ENCODE data around the gene CGNL1.

The CGNL1 gene

DNA sequence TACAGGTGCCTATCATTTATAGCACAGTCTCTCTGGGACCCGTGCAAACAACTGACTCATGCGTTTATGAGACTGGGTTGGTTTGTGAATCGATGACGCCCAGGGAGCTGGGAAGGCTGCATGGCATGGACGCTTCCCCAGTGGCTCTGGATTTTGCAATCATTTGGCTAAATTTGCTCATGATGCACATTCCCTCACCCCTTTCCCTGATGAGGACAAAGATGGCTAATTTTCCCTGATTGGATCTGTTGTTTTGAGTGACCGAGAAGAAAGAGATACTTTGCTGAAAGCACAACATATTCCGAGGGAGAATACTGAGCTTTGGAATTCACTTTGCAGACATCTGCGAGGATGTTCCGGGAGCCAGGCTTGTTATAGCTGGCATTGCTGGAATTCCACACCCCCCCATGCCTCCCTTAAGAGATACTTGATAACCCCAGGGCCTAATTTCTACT lies 51.1 kb downstream of the CGNL1 start:
- no peak overlapping the region for H3K4me2 ChIP-seq (ENCODE audit: low read length)
- no peaks in the 10 kb centered on the region for H3K9me3 ChIP-seq (ENCODE audit: low read length)
- no peaks in the 10 kb centered on the region for H4K20me1 ChIP-seq (ENCODE audit: insufficient read depth, low read length)
- H3K27ac ChIP-seq (ENCODE audit: low read depth, low read length, poor library complexity, severe bottlenecking), result no peak overlapping the region
- no peaks in the 10 kb centered on the region for H3K79me2 ChIP-seq (ENCODE audit: insufficient read depth, low read length)
- no peaks in the 10 kb centered on the region for H3K36me3 ChIP-seq (ENCODE audit: insufficient read depth, low read length)
- H3K27me3 ChIP-seq (ENCODE audit: insufficient read depth, low read length), result no peaks in the 10 kb centered on the region; the same call in 1 of the 2 replicates
- H3K4me3 ChIP-seq (ENCODE audit: low read depth, low read length, poor library complexity, severe bottlenecking), result no peak overlapping the region
- H2AFZ ChIP-seq (ENCODE audit: low read length), result no peak overlapping the region
- H3F3A ChIP-seq (ENCODE audit: insufficient read depth, low read length), result no peaks in the 10 kb centered on the region
- TF ChIP-seq EZH2 (IDR thresholded peaks at IDR 0.05; ENCODE audit: borderline replicate concordance, low read length), result no peak
- TF ChIP-seq, protein P1, sequence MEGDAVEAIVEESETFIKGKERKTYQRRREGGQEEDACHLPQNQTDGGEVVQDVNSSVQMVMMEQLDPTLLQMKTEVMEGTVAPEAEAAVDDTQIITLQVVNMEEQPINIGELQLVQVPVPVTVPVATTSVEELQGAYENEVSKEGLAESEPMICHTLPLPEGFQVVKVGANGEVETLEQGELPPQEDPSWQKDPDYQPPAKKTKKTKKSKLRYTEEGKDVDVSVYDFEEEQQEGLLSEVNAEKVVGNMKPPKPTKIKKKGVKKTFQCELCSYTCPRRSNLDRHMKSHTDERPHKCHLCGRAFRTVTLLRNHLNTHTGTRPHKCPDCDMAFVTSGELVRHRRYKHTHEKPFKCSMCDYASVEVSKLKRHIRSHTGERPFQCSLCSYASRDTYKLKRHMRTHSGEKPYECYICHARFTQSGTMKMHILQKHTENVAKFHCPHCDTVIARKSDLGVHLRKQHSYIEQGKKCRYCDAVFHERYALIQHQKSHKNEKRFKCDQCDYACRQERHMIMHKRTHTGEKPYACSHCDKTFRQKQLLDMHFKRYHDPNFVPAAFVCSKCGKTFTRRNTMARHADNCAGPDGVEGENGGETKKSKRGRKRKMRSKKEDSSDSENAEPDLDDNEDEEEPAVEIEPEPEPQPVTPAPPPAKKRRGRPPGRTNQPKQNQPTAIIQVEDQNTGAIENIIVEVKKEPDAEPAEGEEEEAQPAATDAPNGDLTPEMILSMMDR (IDR thresholded peaks at IDR 0.05; ENCODE audit: low read length), result no peak
- no peaks in the 10 kb centered on the region for H3K9me2 ChIP-seq (ENCODE audit: low read depth, low read length)
- no peaks in the 10 kb centered on the region for H3K4me1 ChIP-seq (ENCODE audit: insufficient read depth, low read length, severe bottlenecking)
- H3K9ac ChIP-seq (ENCODE audit: low read length), result no peak overlapping the region

DNA sequence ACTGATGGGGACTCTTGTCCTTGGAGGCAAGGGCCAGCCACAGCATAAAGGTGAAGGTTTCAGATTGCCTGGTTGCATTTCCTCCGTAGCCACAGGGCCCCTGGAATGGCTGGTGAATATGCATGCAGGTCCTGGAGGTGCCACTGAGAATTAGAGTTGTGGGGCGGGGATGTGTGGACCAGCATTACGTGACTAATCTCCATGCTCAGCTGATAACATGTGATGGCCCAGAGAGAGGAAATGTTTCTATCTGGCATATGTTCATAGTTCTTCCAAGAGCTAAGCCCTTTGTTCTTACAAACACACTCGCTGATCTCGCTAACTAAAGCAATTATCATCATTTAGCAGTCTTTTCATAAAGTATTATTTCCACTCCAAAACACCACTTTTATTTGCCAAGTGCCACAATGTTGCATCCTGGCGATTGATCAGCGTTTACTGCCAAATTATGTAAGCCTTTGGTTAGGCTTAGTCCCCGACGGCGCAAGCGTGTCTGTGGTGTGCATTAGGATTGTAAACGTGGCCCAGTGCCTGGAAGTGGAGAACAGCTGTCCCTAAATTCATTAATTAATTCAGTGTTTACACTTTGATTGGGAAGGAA lies 55.9 kb downstream of the CGNL1 start:
- Histone ChIP-seq H3K4me3 (ENCODE audit: low read depth, low read length, poor library complexity, severe bottlenecking) (no peak overlapping the region), H3K79me2 (ENCODE audit: insufficient read depth, low read length) (no peaks in the 10 kb centered on the region), H3K9me2 (ENCODE audit: low read depth, low read length) (no peaks in the 10 kb centered on the region), H3K4me2 (ENCODE audit: low read length) (no peak overlapping the region), H3F3A (ENCODE audit: insufficient read depth, low read length) (no peaks in the 10 kb centered on the region), H3K27me3 (ENCODE audit: insufficient read depth, low read length) (no peaks in the 10 kb centered on the region), H3K4me1 (ENCODE audit: insufficient read depth, low read length, severe bottlenecking) (no peaks in the 10 kb centered on the region), H3K27ac (ENCODE audit: low read depth, low read length, poor library complexity, severe bottlenecking) (no peak overlapping the region), H2AFZ (ENCODE audit: low read length) (no peak overlapping the region), H4K20me1 (ENCODE audit: insufficient read depth, low read length) (no peaks in the 10 kb centered on the region), H3K36me3 (ENCODE audit: insufficient read depth, low read length) (no peaks in the 10 kb centered on the region), H3K9me3 (ENCODE audit: low read length) (no peaks in the 10 kb centered on the region), H3K9ac (ENCODE audit: low read length) (no peak overlapping the region)
- TF ChIP-seq, protein P1 (IDR thresholded peaks at IDR 0.05; ENCODE audit: low read length), result no peak
- TF ChIP-seq EZH2 (IDR thresholded peaks at IDR 0.05; ENCODE audit: borderline replicate concordance, low read length), result no peak

DNA sequence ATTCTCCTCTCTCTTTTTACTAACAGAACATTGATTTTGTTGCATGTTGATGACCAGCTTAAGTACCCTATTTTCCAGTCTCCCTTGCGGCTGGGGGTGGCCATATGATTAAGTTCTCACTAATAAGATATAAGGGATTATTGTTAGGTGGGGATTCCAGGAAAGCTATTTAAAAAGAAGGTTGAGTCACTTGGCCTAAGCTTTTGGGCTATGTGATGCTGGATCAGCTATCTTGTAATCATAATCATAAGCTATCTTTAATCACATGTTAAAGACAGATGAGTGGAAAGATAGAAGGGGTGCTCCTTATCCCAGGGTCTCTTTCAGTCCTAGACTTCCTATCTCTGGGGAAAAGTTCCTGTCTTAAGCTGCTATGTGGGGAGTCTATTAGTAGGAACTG lies 59.9 kb downstream of the CGNL1 start:
- Histone ChIP-seq H4K20me1 (ENCODE audit: insufficient read depth, low read length) (no peaks in the 10 kb centered on the region), H3K4me3 (ENCODE audit: low read depth, low read length, poor library complexity, severe bottlenecking) (no peak overlapping the region), H3K79me2 (ENCODE audit: insufficient read depth, low read length) (no peaks in the 10 kb centered on the region), H3K36me3 (ENCODE audit: insufficient read depth, low read length) (no peaks in the 10 kb centered on the region), H3K9ac (ENCODE audit: low read length) (no peak overlapping the region), H3K4me1 (ENCODE audit: insufficient read depth, low read length, severe bottlenecking) (no peaks in the 10 kb centered on the region), H3K9me2 (ENCODE audit: low read depth, low read length) (no peaks in the 10 kb centered on the region), H3K4me2 (ENCODE audit: low read length) (no peak overlapping the region), H3K9me3 (ENCODE audit: low read length) (no peaks in the 10 kb centered on the region), H3K27me3 (ENCODE audit: insufficient read depth, low read length) (0 out of 2 replicates have a peak, but pooled peaks cover 7% of the 10 kb centered on the region), H3K27ac (ENCODE audit: low read depth, low read length, poor library complexity, severe bottlenecking) (no peak overlapping the region), H3F3A (ENCODE audit: insufficient read depth, low read length) (no peaks in the 10 kb centered on the region), H2AFZ (ENCODE audit: low read length) (no peak overlapping the region)
- TF ChIP-seq, protein P1 (IDR thresholded peaks at IDR 0.05; ENCODE audit: low read length), result no peak
- TF ChIP-seq EZH2 (IDR thresholded peaks at IDR 0.05; ENCODE audit: borderline replicate concordance, low read length), result no peak
